HG03196 (cell line): Measurements from ENCODE around the gene RUNX2.
A peak's percentile ranks its signal among the peaks of the same experiment; 100 is the strongest.

Experiments used
- ATAC-seq: cut with Tn5 transposase; IDR thresholded peaks from one replicate; pipeline ENCODE4 v1.9.1; 2021; ENCODE audit not compliant: unreplicated experiment

RUNX2 gene

DNA sequence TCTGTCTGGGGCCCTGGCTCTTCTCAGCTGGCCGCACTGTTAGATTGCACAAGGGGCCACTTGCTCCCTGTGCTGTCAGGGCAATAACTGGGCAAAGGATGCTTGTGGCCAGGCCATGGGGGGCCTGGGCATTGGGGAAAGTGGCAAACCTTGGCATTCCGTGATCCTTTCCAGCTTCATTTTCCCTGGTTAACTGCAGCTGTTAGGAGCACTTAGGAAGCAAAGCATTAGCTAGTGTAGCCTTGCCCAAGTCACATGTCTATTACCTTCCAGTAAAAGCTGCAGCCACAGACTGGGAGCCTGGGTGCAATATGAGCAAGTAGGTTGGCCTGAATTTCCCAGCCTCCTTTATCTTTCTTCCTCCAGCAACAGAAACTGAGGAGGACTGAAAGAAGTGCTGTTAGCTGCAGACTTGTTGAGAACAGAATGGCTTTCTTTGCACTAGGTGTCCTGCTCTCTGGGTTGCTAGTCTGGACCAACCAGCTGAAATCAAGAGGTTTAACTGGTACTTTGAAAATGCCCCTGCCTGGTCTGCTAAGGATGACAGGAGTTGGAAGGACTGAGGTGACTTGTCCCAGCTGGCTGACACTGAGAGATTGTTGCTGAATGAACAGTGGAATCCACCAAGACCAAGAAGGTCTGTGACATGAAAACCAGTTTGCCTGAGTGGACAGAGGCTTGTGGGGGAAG is 361.9 kb downstream of the RUNX2 start:
- no peak for ATAC-seq

DNA sequence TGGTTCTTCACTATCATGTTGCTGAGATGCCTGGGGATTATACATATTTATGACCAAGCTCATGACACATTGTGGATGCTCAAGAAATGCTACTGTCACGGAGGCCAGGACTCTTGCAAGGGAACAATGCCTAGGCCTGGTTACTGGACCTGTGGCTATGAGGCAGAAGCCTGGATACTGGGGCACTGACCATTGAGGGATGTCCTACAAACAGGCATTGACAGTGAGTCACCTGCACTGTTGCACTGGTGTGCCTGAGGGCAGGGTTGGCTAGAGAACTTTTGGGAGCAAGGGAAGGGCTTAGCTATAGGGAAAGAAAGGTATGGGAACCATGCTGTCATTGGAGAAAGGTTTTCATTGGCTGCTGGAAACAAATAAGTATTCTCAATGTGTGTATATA is 362.7 kb downstream of the RUNX2 start:
- no peak for ATAC-seq

DNA sequence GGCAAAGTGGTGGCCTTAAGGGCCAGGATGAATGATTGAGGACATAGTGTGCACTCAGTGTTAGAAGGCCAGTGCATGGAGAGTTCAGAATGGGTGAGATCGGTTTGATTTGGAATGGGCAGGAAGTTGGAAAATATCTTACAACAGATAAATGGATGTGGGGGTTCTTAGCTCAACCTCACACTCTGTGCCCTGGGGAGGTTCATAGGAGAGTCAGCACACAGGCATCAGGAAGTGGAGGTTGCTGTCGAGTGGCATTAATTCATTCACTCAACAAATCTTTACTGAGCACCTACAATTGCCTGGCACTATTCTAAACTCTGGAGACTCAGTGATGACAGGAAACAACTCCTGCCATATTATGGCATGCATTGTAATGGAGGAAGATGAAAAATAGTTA is 363.3 kb downstream of the RUNX2 start:
- ATAC-seq: no peak

DNA sequence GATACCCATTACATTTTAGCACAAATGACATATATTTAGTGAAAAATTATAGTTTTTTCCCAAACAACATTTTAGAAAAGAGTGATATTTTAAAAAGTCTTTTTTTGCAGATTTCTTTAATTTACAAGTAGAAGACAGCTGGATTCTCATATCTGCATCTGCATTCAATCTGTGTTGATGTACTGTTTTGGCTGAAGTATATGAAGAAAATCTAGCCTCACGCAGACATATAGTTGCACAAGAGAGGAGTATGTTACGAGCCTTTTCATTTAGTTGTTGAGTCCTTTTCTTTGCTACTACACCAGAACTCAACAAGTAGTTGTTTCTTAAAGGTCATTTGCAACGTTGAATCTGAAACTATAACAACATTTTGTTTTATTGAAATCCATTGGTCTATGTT is 363.9 kb downstream of the RUNX2 start:
- no peak for ATAC-seq

DNA sequence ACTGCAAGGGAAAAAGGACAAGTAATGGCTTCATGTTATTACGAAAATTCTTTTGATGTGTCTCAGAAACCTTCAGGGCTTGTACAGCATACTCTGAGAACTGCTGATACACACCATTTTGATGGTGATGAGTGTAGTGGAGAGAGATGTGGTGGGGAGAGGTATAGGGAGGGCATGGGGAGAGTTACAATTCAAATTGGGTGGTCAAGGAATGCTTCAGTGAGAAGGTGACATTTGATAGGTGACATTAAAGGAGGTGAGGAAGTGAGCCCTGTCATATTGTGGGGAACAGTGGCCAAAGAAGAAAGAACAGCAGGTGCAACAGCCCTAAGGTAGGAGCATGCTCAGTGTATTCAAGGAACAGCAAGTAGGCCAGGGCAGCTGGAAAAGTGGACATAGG is 368.6 kb downstream of the RUNX2 start:
- ATAC-seq: no peak

DNA sequence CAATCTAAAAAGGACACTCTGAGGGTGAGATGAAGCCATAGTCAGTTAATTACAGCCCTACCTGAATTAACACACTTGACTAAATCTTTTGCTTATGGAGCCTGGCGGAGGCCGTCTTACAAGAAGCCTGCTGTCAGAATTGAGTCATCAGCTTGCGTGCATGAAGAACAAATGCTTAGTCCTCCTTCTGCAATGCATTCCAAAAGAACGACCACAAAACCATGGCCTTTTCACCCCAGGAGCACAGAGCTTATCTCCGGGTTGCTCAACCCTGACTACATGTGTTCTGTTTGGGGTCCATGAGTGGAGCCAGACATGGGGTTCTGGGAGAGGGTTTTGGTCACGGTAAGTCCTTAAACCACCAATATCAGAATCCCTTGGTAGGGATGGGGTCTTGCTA is 369.5 kb downstream of the RUNX2 start:
- ATAC-seq: no peak

DNA sequence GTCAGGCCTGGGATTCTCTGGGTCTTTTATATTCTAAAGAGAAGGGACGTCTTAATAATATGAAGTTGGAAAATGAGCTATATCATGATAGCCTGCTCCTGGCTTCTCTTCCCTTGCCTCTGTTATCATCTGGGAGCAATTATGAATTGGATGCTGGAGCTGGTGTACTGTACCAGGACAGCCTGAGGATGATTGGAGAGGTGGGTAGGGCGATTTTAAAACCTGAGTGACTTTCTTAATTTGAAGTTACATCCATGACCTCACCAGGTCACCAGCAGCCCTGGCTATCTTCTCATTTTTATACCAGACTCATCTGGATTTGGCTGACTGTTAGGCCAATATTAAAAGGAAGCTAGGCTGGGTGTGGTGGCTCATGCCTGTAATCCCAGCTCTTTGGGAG is 369.9 kb downstream of the RUNX2 start:
- no peak for ATAC-seq

DNA sequence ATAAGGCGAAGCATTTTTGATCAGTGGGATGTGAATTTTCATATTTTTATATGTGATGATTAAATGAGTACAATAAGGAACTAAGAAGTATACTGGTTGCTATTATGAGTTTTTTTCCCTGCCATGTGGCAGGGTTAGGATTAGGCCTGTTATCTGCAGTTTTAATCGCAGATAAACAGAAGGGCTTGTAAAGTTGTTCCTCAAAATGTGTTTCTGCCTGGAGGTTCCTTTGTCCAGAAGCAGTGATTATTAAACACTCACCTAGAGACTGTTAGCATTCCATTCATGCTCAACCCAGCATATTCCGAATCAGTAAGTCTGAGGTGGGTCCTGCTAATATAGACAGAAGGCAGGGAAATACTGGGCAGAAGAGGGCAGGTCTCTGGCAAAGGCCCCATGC is 371.5 kb downstream of the RUNX2 start:
- no peak for ATAC-seq

DNA sequence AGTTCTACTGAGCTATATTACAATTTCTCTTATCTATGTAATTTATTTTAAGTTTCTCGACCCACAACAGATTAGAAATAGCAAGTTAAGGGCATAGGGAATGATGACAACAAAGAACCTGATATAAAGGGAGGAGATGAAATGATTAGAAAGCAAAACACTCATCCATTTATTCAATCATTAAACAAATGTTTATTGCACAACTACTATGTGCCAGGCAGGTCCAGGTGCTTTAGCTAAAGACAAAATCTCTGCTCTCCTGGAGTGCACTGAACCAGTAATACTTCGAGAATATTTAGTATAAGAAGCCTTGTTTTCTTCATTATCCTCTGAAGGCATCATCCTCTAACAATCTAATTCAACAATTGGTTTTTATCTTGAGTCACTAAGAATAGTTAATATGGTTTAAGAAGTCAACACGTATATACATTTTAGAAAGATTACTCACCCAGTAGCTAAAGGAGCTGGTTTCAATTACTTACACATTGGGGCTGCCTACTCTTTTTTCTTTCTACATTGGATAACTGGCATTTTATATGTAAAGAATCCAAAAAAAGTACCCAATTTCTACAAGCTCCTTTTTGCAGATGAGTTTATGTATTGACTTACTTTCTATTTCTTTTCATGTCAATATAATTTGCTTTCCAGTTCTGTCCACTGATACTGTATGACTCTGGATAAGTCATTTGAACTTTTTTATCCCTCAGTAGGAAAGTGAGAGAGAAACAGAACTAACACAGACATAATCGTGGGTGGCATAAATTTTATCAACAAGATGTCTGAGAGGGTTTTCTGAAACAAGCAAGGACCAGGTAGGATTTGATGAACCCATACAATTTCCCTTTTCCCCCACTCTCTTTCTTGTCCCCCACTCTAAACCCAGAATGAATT is 375.0 kb downstream of the RUNX2 start:
- no peak for ATAC-seq

DNA sequence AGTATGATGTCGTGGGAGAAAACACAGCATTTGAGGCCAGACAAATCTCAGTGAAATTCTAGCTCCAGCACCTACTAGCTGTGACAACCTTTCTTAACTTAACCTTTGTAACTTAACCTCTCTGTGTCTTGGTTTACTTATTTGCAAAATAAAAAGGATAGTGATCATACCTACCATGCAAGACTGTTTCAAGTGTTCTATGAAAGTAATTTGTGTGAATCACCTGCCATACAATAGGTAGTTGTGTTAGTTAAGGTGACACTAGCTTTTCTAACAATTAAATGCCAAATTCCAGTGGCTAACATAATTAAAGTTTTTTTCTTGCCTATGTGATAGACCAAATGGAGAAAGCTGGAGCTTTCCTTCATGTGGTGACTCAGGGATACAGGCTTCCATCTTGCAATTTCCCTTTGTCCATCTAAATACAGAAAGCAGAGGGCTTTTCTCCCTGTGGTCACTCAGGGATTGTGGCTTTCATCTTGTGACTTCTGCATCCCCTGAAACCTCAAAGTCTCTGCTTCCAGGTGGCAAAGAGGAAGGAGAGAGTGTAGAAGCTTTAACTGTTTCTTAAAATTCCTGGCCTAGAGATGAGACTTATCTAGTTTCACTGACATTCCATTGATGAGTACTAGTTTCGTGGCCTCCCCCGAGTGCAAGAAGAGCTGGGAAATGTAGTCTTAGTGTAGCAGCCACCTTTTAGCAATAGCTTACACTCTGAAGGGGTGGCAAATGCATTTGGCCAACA is 376.1 kb downstream of the RUNX2 start:
- no peak for ATAC-seq

DNA sequence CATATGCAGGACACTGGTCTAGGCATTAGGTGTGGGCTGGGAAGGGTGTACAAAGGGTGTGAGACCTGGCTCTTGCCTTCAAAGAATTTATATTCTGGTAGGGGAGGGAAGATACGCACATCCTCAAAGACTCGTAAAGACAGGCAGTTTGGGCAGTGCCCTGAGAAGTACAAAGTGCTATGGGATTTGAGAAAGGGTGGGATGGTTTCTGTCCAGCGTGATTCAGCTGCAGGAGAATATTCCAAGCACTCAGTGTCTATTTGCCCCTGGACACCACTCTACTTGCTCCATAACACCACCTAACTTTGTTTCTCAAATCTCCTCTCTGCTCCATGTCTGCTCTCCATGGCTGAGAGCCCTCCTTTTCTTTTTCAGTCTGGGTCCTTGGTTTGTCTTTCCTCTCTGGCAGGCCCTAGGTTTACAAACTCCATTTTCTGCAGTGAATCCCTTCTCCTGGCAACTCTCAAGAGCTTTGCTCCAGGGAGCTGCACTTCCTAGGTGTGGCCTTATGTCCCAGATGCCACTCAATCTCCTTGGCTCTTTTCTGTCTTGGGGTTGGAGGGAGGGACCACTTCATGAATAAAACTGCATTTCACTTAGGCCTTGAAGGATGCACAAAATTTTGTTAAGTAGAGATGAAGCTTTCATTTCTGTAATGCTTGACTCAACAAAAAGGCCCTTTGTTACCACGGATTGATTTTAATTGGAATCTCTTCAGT is 377.2 kb downstream of the RUNX2 start:
- ATAC-seq: no peak

DNA sequence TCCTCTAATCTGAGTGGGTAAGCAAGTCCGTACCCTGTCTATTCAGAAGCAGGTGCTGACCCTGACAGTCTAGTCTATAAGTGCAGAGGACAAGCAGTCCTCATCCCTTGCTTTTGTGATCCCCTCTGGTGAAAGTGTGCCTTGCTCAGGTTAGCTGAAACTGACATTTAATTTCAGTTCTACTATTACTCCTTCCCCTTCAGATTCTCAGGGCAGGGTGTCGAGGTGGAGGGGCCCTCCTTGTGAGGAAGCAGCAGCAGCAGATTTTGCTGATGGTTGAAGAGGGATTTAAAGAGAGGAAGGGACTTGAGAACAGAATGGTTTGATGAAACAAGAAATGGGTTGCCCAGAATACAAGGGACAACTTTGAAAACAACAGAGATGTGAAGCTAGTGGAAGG is 378.2 kb downstream of the RUNX2 start:
- ATAC-seq: no peak

DNA sequence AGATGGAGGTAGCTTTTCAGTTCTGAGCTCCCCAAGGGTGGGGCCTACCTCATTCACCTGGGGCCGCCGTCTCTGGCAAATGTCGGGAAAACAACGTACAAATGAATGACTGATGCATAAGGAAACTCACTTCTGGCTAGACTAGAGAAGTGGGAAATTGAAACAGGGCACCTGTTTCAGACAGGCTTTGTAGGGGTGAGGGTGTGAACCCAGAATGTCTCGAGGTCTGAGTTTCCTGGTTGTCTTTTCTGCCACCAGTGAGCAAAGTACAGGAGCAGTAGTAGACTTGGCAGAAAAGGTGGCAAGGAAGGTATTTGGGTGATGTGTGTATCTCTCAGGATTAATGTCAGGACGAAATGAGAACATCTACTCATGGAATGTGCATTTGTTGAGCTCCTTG is 379.0 kb downstream of the RUNX2 start:
- no peak for ATAC-seq

DNA sequence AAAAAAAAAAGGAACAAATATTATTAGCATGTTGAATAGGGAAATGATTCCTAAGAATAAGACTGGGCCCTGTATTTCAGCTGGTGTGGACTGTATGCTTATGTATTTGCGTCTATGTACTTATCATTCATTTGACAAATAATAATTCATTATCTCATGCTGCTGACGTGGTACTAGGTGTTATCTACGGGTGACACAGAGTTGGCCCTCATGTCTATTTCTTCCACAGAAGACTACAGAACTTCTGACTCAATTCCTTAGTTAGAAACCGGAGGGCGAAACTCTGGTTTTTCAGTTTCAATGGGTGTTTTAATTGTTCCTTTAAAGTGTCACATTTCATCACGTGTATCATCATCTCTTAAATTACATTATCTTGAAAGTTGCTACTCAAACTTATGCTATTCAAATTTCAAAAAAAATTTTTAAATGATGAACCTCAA is 381.7 kb downstream of the RUNX2 start:
- peak; percentile 65 for ATAC-seq

DNA sequence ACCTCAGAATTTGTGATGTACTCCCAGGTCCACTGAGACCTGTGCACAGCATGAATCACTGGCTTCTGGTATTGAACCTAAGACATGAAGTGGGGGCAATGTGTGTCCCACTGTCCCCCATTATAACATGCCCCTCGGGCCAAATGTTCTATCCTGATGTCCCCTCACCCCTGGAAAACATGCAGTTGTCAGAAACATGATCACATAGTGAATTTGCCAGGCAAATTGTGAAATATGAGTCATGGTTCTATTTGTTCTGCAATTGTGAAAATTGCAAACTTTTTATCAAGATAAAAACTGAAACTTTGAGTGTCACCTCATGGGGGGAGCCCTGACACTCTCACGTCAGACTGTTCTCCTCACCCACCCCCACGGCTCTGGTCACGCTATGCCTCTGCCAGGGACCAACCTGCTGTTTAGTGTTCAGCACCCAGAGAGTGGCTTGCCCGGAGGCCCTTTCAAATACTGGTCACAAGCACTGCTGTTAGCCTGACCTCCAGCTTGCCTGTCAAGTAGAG is 382.2 kb downstream of the RUNX2 start:
- ATAC-seq: peak; percentile 78

DNA sequence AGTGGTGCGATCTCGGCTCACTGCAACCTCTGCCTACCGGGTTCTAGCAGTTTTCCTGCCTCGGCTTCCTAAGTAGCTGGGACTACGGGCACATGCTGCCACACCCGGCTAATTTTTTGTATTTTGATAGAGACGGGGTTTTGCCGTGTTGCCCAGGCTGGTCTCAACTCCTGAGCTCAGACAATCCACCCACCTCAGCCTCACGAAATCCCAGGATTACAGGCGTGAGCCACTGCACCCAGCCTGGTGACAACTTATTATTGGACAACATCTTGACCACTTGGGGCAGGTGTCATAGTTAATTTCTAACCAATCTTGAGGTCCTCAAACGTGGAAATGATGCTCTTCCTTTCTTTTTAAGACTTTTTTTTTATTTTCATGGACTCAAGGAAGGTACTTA is 383.9 kb downstream of the RUNX2 start:
- ATAC-seq: no peak

DNA sequence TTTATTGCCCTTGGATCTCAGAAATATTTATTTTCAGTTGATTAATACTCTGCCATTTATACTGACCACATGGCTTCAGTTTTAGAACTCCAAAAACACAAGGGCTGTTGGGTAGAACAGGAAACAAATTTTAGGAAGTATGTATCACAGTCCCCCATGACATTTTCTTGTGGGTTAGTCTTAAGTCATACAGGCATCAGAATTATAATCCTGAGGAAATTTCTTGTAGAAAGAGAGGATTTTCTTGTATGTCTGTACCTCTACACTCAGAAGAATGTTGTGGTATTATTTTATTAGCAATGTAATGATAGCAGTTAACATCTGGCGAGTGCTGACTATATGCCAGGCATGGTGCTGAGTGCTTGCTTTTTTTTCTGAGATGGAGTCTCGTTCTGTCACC is 384.7 kb downstream of the RUNX2 start:
- ATAC-seq: no peak
